HG02938 (cell line): Measurements from ENCODE around the gene SRCAP.
"Not testable (repeated sequence)": the region's sequence is repeated elsewhere in the genome, so short reads cannot be mapped to it uniquely, and the experiment has no call there.

Experiments used
- ATAC-seq: cut with Tn5 transposase; IDR thresholded peaks from one replicate; pipeline ENCODE4 v1.9.1; 2021; ENCODE audit warnings: mild to moderate bottlenecking, moderate library complexity; ENCODE audit not compliant: unreplicated experiment

The SRCAP gene

DNA sequence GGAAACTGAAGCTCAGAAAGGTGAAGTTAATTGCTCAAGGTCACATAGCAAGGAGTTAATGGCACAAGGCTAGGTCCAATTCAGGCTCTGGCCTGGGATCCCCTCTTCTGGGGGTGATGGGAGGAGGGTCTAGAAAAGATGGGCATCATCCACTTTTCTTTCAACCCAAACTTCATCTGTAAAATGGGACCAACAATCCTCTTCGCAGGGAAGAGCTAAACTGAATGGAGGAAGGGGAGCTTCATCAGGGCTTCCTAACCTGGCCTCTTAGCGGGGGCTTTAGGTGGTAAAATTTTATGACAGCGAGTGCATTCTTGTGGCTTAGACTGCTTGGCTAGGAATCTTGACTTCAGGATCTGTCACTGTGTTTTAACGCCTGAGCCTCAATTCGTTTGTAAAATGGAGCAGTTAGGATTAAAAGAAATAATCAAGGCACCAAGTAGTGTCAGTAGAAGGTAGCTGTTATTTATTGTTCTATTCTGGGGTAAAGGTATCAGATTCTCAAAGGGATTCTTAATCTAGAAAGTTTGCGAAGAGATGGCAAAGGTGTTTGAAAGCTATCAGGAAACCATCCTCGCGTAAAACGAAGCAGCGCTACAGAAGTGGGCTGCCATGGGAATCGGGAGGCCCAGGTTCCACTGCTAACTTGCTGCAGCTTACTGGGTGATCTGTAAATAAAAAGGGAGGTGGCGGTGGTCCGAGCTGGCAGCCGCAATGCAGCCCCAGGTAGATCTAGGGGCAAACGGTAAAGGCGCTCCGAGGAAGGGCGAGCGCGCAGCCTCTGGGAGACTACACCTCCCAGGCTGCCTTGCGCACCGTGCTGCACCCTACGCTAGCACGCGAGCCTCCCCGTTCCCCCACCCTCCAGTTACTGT lies 1.5 kb upstream of the SRCAP start:
- ATAC-seq, result no peak

DNA sequence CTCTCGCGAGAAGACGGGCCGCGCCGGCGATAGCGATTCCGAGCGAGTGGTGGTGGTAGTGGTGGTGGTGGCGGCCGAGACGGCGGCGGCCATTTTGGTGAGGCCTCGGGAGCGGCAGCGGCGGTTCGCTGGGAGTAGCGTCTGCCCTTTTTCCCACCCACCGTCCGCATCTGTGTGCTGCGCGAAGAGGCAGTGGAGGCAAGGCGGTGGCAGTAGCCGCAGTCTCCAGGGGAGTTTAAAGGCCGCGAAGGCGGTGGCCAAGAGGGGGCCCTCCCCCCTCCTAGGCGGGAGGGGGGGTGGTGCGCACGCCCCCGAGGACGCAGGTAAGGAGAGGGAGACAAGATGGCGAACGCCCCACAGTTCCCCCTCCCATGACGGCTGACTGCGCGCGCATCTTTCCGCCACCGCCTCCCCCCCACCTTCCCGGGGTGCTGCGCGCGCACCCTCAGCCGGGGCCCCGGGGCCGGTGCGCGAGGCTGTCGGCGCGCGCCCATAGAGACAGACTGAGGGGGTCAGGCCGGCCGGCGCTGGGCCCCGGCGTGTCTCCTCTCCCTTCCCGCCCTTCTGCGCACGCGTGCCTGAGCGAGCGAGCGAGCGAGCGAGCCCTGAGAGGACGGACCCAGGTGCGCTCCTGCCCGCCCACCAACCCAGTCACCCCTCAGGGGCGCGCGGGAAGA lies 694 bp upstream of the SRCAP start:
- ATAC-seq, result peak; percentile 82

DNA sequence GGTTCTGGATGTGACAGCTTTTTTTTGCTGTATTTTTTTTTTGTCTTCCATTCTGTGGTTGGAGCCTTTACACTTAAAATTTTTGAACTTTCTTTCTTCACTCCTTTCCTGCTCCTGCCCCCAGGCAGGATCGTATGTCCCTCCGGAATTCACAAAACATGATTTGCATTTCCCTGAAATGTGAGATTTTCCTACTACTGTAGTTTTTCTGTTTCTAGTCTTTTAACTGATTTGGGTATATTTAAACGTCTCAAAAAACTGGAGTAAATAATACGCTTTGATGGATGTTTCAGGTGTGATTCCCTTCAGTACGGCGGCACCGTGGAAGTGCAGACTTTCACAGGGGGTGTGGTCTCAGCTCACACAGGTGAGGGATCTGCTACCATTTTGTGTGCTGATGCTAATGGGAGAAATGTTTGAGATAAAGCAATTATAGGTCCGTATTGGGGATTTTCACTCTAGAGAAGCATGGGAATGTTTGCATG lies 686 bp downstream of the SRCAP start:
- ATAC-seq, result no peak

DNA sequence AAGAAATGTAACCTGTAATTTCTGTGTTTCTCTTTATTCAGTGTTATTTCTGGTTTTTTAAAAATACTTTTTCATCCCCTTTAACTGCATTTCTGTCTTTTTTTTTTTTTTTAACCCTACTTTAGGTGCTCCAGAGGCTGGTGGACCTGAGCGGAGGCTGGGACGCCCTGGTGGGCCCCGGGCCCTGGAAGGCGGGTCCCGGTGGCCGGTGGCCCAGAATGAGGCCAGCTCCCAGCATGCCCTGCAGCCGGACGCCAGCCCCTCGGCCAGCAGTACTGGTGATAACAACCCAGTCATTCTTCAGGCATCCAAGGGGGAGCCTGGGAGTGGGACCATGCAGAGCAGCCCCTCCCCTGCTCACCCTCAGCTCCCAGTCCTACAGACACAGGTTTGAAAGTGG lies 1.5 kb downstream of the SRCAP start:
- ATAC-seq, result no peak

DNA sequence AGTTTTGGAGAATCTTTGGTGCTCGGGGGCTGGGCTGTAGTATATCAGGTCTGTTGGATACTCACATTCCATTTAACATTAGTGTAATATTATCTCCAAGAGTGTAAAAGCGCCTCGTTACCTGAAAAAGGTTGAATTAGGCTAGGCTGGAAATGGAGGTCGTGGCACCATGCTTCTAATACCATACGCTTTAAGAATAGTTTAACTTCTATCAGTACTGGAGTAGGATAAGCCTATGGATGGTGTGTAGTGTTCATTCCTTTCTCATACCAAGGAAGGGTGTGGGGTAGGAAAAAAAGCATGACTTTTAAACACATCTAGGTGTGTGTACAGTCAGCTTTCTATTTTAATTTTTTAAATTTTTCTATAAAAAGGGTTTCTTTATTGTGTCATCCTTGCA lies 2.0 kb downstream of the SRCAP start:
- ATAC-seq, result no peak

DNA sequence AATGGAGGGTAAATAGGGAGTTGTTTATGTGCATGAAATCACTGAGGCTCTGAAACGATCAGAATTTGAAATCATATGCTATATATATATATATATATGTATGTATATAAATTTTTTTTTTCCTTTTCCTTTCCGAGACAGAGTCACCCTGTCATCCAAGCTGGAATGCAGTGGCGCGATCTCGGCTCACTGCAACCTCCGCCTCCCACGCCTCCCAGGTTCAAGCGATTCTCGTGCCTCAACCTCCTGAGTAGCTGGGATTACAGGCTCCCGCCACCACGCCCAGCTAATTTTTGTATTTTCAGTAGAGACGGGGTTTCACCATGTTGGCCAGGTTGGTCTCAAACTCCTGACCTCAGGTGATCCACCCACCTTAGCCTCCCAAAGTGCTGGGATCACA lies 4.1 kb downstream of the SRCAP start:
- not testable (repeated sequence) for ATAC-seq

DNA sequence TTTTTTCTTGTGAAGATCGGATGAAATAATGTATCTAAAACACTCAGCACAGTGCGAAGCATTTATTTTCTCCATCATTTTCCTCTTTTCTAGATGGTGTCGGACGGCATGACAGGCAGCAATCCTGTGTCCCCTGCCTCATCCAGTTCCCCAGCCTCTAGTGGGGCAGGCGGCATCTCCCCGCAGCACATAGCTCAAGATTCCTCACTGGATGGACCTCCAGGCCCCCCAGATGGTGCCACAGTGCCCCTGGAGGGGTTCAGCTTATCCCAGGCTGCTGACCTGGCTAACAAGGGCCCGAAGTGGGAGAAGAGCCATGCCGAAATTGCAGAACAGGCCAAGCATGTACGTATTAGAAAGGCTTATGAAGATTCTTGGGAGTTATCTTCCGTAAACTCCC lies 5.0 kb downstream of the SRCAP start:
- ATAC-seq, result no peak

DNA sequence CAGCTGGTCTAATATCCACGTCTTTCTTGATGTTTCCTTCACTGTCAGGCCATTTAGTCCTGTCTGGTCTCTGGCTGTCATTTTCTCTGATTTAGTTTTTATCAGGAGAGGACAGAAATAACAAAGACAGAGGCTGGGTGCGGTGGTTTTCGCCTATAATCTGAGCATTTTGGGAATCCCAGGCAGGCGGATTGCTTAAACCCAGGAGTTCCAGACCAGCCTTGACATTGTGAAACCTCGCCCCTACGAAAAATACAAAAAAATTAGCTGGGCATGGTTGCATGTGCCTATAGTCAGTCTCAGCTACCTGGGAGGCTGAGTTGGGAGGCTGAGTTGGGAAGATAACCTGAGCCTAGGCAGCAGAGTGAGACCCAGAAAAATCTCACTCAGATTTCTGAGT lies 7.1 kb downstream of the SRCAP start:
- ATAC-seq, result no peak

DNA sequence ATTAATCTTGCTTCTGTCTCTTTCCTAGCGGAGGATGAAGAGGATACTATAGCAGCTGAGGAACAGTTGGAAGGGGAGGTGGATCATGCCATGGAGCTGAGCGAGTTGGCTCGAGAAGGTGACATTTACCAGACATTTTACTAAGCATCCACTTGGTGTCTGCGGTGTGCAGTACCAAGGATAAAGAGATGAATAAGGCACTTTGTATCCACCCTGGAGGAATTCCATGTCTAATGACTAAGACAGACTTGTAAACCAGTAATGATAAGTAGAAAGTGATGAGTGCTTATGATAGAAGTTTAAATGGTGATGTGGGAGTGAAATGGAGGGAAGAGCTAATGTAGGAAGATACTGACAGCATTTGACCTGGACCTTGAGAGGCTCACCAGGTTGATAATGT lies 12.0 kb downstream of the SRCAP start:
- no peak for ATAC-seq

DNA sequence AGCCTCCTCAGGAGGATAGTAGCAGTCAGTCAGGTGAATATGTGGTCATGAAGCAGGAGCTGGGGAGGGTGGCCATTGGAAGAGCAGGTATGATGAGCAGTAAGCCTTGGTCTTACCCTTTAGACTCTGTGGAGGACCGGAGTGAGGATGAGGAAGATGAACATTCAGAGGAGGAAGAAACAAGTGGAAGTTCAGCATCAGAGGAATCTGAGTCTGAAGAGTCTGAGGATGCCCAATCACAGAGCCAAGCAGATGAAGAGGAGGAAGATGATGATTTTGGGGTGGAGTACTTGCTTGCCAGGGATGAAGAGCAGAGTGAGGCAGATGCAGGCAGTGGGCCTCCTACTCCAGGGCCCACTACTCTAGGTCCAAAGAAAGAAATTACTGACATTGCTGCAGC lies 12.7 kb downstream of the SRCAP start:
- ATAC-seq, result no peak

DNA sequence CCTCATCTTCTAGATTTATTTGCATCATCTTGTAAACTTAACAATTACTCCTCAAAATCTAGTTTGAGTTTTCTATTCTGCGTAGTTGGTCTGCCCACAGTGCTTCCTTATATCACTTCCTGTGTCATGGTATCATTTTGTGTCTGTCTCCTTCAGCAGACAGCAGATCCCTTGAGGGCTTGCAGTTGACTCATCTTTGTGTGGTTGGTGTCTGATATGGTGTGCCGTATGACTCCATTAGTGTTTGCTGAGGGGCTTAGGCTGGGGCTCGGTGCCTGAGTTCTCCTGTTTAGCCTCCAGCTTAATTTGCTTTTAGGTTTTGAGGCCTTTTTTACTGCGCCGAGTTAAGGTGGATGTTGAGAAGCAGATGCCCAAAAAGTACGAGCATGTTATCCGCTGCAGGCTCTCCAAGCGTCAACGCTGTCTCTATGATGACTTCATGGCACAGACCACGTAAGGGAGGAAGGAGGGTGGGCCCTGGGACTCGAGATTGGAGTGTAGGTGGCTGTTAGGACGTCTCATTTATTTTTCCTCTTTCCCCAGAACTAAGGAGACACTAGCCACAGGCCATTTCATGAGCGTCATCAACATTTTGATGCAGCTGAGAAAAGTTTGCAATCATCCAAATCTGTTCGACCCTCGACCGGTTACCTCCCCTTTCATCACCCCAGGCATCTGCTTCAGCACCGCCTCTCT lies 16.9 kb downstream of the SRCAP start:
- no peak for ATAC-seq

DNA sequence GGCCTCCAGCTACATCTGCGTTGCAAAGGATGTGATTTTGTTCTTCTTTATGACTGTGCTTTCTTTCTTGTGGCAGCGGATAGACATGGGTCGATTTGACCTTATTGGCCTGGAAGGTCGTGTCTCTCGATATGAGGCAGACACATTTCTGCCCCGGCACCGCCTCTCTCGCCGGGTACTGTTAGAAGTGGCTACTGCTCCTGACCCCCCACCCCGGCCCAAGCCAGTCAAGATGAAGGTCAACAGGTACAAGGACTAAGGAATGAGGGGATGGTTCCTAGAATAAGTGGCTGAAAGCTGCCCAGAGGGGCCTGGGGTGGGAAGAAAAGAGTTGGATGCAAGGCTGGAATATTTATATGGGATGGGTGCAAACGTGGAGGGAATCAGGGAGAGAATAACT lies 21.1 kb downstream of the SRCAP start:
- no peak for ATAC-seq

DNA sequence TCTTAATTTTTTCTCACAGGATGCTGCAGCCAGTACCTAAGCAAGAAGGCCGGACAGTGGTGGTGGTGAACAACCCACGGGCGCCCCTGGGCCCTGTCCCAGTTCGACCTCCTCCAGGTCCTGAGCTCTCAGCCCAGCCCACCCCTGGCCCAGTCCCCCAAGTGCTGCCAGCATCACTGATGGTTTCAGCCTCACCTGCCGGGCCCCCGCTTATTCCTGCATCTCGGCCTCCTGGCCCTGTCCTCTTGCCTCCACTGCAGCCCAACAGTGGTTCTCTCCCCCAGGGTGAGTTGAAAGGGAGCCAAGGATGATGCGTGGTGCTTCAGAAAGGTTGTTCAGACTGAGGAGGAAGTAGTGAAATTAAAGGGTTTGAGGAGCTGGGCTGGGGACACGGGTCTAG lies 21.7 kb downstream of the SRCAP start:
- ATAC-seq, result no peak

DNA sequence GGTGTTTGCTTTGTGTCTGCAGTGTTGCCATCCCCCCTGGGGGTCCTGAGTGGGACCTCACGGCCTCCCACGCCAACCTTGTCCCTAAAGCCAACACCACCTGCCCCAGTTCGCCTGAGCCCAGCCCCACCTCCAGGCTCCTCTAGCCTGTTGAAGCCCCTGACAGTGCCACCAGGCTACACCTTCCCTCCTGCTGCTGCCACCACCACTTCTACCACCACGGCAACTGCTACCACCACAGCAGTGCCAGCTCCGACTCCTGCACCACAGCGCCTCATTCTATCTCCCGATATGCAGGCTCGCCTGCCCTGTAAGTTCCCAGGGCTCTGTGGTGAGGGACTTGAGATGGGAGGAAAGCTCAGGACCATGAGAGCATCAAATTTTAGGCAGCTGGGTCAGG lies 22.2 kb downstream of the SRCAP start:
- ATAC-seq, result no peak

DNA sequence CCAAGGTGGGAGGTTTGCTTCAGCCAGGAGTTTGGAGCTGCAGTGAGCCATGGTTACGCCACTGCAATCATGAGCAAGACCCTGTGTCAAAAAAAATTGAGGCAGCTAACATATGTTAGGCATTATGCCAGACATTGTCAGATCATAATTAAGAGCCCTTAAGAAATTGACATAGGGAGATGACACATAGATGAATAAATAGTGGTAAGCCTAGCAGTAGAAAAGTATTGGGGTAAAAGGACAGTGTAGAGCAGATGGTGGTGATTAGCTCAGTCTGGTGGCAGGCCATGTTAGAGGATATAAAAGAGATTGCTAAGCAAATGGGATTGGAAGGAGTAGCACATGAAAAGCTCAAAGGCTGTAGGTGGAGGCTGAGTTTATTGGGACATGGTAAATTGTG lies 22.6 kb downstream of the SRCAP start:
- ATAC-seq, result no peak

DNA sequence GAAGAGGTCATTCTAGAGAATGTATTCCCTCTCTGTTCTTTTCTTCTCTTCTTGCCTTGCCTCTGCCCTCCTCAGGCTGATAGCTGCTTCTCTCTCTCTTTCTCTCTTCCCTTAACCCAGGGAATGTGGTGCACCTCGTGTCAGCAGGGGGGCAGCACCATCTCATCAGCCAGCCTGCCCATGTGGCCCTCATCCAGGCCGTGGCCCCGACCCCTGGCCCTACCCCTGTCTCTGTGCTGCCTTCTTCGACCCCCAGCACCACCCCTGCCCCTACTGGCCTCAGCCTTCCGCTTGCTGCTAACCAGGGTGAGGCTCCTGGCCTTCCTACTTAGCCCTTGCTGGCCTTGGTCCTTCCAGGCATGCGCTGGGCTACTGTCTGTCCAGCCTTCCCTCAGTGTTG lies 23.5 kb downstream of the SRCAP start:
- no peak for ATAC-seq

DNA sequence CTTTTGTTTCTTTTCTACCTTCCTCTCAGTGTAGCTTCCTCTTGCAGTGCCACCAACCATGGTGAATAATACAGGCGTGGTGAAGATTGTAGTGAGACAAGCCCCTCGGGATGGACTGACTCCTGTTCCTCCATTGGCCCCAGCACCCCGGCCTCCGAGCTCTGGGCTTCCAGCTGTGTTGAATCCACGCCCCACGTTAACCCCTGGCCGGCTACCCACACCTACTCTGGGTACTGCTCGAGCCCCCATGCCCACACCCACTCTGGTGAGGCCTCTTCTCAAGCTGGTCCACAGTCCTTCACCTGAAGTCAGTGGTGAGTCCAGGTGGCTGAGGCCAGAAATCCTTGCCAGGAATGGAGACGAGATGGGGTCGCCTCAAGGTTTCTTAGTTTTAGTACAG lies 23.9 kb downstream of the SRCAP start:
- no peak for ATAC-seq

DNA sequence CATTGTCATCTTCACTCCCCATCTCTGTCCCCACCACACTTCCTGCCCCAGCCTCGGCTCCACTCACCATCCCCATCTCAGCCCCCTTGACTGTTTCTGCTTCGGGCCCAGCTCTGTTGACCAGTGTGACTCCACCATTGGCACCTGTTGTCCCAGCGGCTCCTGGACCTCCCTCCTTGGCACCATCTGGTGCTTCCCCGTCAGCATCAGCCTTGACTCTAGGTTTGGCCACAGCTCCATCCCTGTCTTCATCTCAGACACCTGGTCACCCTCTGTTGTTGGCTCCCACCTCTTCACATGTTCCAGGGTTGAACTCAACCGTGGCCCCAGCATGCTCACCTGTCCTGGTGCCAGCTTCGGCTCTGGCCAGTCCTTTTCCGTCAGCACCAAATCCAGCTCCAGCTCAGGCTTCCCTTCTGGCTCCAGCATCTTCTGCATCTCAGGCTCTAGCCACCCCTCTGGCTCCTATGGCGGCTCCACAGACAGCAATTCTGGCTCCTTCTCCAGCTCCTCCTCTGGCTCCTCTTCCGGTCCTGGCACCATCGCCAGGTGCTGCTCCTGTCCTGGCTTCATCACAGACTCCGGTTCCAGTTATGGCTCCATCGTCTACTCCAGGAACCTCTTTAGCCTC lies 24.9 kb downstream of the SRCAP start:
- ATAC-seq, result no peak

DNA sequence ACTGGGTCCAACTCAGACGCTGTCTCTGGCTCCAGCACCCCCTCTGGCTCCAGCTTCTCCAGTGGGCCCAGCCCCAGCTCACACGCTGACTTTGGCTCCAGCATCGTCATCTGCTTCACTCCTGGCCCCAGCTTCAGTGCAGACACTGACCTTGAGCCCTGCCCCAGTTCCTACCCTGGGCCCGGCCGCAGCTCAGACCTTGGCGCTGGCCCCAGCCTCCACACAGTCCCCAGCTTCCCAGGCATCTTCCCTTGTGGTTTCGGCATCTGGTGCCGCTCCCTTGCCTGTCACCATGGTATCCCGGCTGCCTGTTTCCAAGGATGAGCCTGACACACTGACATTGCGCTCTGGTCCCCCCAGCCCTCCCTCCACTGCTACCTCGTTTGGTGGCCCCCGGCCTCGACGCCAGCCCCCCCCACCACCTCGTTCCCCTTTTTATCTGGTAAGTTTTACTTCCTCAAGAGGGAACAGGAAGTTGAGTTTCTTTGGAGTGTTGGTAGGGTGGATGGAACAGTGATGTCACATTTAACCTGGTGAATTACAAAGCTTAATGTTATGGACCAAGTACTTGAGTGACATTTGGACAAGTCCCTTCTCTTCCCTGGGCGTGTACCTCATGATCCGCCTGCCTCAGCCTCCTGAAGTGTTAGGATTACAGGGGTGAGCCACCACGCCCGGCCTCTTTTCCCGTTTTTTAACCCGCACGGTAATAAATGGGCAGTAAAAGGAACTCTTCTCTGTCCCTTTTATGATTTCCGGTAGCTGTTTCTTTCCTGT lies 25.9 kb downstream of the SRCAP start:
- ATAC-seq, result no peak

DNA sequence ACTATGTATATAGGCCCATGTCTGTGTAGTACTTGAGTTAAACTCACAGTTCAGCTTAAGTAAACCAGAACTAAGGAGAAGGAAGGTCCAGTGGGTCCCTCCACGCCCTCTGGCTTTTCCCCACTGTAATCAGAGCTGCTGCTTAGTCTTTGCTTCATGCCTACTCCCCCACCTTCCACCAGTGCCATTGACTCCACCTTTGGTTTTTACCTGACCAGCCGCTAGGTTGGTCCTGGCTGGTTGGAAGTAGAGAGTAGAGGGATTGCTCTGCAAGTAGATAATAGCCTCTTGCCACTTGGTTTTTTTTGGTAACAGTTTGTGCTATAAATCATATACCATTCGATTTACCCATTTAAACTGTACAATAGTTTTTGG lies 26.4 kb downstream of the SRCAP start:
- ATAC-seq, result no peak

DNA sequence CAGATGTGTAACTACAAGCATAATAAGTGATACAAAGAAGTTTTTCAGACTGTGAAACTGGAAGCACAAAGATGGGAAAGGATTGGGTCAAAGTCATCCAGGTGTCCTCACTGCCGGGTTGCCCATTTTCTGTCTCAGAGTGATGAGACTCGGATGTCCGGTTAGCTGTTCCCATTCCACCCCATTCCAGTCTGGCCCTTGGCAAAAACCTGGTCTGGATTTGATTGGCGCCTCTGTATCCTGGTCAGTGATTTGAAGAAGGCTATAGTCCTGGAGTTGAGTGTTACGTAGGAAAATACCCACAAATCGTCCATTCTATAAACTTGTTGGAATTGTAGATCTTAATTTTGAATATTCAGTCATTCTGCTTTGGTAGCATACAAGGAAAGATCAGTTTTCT lies 29.4 kb downstream of the SRCAP start:
- ATAC-seq, result no peak
